Astrocyte (in vitro differentiated cells and primary cell): ENCODE measurements around the gene SLC25A20. TPM values are rescaled to one million over a fixed set of nuclear protein-coding genes. Genes with fewer than 3 reads are reported as not detected.

Experiments
- DNase-seq: peaks from one replicate; pipeline ENCODE4 v3.0.0-alpha.2; 2010; ENCODE audit warnings: low read depth
- FAIRE-seq: peaks from 2 replicates; lab custom pipeline; 2011; peaks lifted over from hg19 to GRCh38; lab: Jason Lieb, UNC
- H2AFZ ChIP-seq: 2 replicates; pipeline ENCODE4 v1.6.0; 2012; ENCODE audit warnings: low read depth, low read length, inconsistent platforms
- H3K27ac ChIP-seq: 2 replicates; pipeline ENCODE4 v1.5.1; 2011; ENCODE audit warnings: low read depth, low read length, inconsistent platforms
- H3K27me3 ChIP-seq: 2 replicates; pipeline ENCODE4 v1.6.0; 2011; ENCODE audit warnings: low read length, inconsistent platforms; ENCODE audit not compliant: insufficient read depth
- H3K36me3 ChIP-seq: 2 replicates; pipeline ENCODE4 v1.5.1; 2011; ENCODE audit warnings: low read length, inconsistent platforms; ENCODE audit not compliant: insufficient read depth
- H3K4me1 ChIP-seq: 2 replicates; pipeline ENCODE4 v1.5.1; 2011; ENCODE audit warnings: low read length, inconsistent platforms; ENCODE audit not compliant: insufficient read depth
- H3K4me2 ChIP-seq: 2 replicates; pipeline ENCODE4 v1.6.0; 2012; ENCODE audit warnings: low read length, inconsistent platforms
- H3K4me3 ChIP-seq: 2 replicates; pipeline ENCODE4 v1.5.1; 2011; ENCODE audit warnings: low read depth, mild to moderate bottlenecking, low read length, inconsistent platforms; ENCODE audit not compliant: insufficient read depth
- H3K79me2 ChIP-seq: 2 replicates; pipeline ENCODE4 v1.6.0; 2012; ENCODE audit warnings: mild to moderate bottlenecking, low read length, inconsistent platforms; ENCODE audit not compliant: insufficient read depth
- H3K9ac ChIP-seq: 2 replicates; pipeline ENCODE4 v1.6.0; 2012; ENCODE audit warnings: mild to moderate bottlenecking, low read length, inconsistent platforms
- H3K9me3 ChIP-seq: 2 replicates; pipeline ENCODE4 v1.5.1; 2012; ENCODE audit warnings: low read depth, mild to moderate bottlenecking, low read length, inconsistent platforms; ENCODE audit not compliant: insufficient read depth
- H4K20me1 ChIP-seq: 2 replicates; pipeline ENCODE4 v1.6.0; 2012; ENCODE audit warnings: low read length, inconsistent platforms; ENCODE audit not compliant: insufficient read depth
- H3K27ac Mint-ChIP-seq: one replicate; pipeline ENCODE4 v1.8.0; 2021; ENCODE audit warnings: mild to moderate bottlenecking, mixed read lengths; ENCODE audit not compliant: unreplicated experiment
- H3K27me3 Mint-ChIP-seq: one replicate; pipeline ENCODE4 v1.8.0; 2021; ENCODE audit warnings: low read depth, mixed read lengths; ENCODE audit not compliant: unreplicated experiment
- H3K36me3 Mint-ChIP-seq: one replicate; pipeline ENCODE4 v1.8.0; 2021; ENCODE audit warnings: low read depth, mixed read lengths; ENCODE audit not compliant: unreplicated experiment
- H3K4me1 Mint-ChIP-seq: one replicate; pipeline ENCODE4 v1.8.0; 2021; ENCODE audit warnings: low read depth, mixed read lengths; ENCODE audit not compliant: unreplicated experiment
- H3K4me3 Mint-ChIP-seq: one replicate; pipeline ENCODE4 v1.8.0; 2021; ENCODE audit warnings: mild to moderate bottlenecking, moderate library complexity, mixed read lengths; ENCODE audit not compliant: unreplicated experiment
- H3K9me3 Mint-ChIP-seq: one replicate; pipeline ENCODE4 v1.8.0; 2021; ENCODE audit warnings: mild to moderate bottlenecking, mixed read lengths; ENCODE audit not compliant: unreplicated experiment
- EZH2 ChIP-seq: IDR thresholded peaks from 2 replicates; pipeline ENCODE4 v1.6.1; 2012; ENCODE audit warnings: mild to moderate bottlenecking, low read length, inconsistent platforms; ENCODE audit not compliant: insufficient read depth
- total RNA-seq: library from RNA; stranded (reverse); gene quantifications from 2 replicates; pipeline ENCODE4 v1.2.1, GENCODE V29; 2021
- TF ChIP-seq, protein P1 (sequence below): IDR thresholded peaks from 2 replicates; pipeline ENCODE4 v1.5.1; 2011; ENCODE audit warnings: low read depth, mild to moderate bottlenecking, inconsistent platforms, low read length, moderate library complexity; ENCODE audit not compliant: insufficient read depth

SLC25A20 gene
- total RNA-seq, 1 donor from 2014 or later = 25.0 TPM

DNA sequence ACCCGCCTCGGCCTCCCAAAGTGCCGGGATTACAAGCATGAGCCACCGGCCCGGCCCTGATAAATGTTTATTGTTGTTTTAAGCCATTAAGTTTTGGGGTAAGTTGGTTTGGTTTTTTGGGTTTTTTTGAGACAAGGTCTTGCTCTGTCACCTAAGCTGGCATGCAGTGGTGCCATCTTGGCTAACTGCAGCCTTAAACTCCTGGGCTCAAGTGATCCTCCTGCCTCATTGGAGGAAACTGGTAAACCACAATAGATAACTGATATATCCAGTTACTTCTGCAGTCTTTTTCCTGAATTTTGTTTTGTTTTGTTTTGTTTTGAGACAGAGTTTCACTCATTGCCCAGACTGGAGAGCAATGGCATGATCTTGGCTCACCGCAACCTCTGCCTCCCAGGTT is 4.2 kb downstream of the SLC25A20 start:
- H3K4me2 ChIP-seq = no peak overlapping the region
- FAIRE-seq (no peak), DNase-seq (no peak)

DNA sequence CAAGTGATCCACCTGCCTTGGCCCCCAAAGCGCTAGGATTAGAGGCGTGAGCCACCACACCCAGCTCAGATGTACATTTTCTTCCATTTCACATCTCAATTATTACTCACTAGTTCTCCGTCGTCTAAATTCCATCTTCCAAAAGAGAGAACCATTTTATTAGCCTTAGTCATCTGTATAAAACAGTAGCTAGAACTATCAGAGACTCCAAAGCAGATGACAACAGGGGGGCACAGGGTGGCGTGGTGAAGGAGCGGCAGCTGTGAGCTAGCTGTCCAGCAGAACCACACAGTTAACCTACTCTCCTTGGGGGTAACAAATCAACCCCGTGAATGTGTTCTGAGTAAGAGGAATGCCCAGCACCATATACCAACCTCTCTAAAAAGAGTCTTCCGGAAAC is 7.1 kb downstream of the SLC25A20 start:
- no peaks in the 10 kb centered on the region for H4K20me1 ChIP-seq
- H3K9me3 ChIP-seq = no peaks in the 10 kb centered on the region
- H3K27ac ChIP-seq = no peak overlapping the region
- Mint-ChIP-seq H3K36me3 (peaks cover 10% of the 10 kb centered on the region), H3K27me3 (no peaks in the 10 kb centered on the region), H3K9me3 (no peaks in the 10 kb centered on the region), H3K4me3 (no peak overlapping the region), H3K4me1 (peaks cover under 1% of the 10 kb centered on the region), H3K27ac (no peak overlapping the region)
- TF ChIP-seq, protein P1, sequence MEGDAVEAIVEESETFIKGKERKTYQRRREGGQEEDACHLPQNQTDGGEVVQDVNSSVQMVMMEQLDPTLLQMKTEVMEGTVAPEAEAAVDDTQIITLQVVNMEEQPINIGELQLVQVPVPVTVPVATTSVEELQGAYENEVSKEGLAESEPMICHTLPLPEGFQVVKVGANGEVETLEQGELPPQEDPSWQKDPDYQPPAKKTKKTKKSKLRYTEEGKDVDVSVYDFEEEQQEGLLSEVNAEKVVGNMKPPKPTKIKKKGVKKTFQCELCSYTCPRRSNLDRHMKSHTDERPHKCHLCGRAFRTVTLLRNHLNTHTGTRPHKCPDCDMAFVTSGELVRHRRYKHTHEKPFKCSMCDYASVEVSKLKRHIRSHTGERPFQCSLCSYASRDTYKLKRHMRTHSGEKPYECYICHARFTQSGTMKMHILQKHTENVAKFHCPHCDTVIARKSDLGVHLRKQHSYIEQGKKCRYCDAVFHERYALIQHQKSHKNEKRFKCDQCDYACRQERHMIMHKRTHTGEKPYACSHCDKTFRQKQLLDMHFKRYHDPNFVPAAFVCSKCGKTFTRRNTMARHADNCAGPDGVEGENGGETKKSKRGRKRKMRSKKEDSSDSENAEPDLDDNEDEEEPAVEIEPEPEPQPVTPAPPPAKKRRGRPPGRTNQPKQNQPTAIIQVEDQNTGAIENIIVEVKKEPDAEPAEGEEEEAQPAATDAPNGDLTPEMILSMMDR = no peak
- TF ChIP-seq EZH2 = no peak
- no peak overlapping the region for H3K9ac ChIP-seq
- H3K27me3 ChIP-seq = no peaks in the 10 kb centered on the region
- H3K36me3 ChIP-seq = no peaks in the 10 kb centered on the region
- no peaks in the 10 kb centered on the region for H3K79me2 ChIP-seq
- no peak overlapping the region for H3K4me2 ChIP-seq
- FAIRE-seq (no peak), DNase-seq (no peak)
- no peak overlapping the region for H3K4me3 ChIP-seq
- no peaks in the 10 kb centered on the region for H3K4me1 ChIP-seq
- H2AFZ ChIP-seq = no peak overlapping the region

More for the DNA sequence above, 4.2 kb downstream of the SLC25A20 start:
- Mint-ChIP-seq H3K4me1 (peaks cover 13% of the 10 kb centered on the region), H3K36me3 (peaks cover 8% of the 10 kb centered on the region), H3K27me3 (no peaks in the 10 kb centered on the region), H3K27ac (no peak overlapping the region), H3K9me3 (no peaks in the 10 kb centered on the region), H3K4me3 (no peak overlapping the region)
- H4K20me1 ChIP-seq = no peaks in the 10 kb centered on the region
- no peak overlapping the region for H3K9ac ChIP-seq
- H3K27ac ChIP-seq = no peak overlapping the region
- H3K27me3 ChIP-seq = no peaks in the 10 kb centered on the region
- no peak overlapping the region for H2AFZ ChIP-seq
- no peak overlapping the region for H3K4me3 ChIP-seq
- H3K36me3 ChIP-seq = no peaks in the 10 kb centered on the region
- peaks cover 4% of the 10 kb centered on the region for H3K79me2 ChIP-seq
- no peak for TF ChIP-seq EZH2
- TF ChIP-seq, protein P1 = no peak
- H3K4me1 ChIP-seq = peaks cover 9% of the 10 kb centered on the region
- H3K9me3 ChIP-seq = no peaks in the 10 kb centered on the region

DNA sequence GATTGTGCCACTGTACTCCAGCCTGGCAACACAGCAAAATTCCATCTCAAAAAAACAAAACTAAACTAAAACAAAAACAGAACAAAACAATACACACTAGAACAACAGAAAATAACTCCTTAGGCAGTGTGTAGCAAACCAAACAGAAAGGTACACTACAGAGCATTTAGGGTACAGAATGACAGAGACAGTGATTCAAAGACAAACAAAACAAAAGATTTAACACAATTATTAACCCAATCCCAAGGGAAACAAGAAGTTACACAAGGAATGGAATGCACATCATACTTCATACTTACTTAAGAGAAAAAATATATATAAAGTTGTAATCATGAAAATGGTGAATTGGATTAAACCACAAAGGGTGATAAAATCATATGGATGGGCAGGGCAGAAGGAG is 12.9 kb downstream of the SLC25A20 start:
- Mint-ChIP-seq H3K27me3 (no peaks in the 10 kb centered on the region), H3K9me3 (no peaks in the 10 kb centered on the region), H3K4me3 (no peak overlapping the region), H3K36me3 (peaks cover 20% of the 10 kb centered on the region), H3K27ac (no peak overlapping the region), H3K4me1 (no peaks in the 10 kb centered on the region)
- H3K4me2 ChIP-seq = no peak overlapping the region
- H3K4me3 ChIP-seq = no peak overlapping the region
- H3K27me3 ChIP-seq = no peaks in the 10 kb centered on the region
- no peak for TF ChIP-seq EZH2
- TF ChIP-seq, protein P1 = no peak
- no peaks in the 10 kb centered on the region for H4K20me1 ChIP-seq
- no peak overlapping the region for H3K9ac ChIP-seq
- no peak overlapping the region for H2AFZ ChIP-seq
- no peaks in the 10 kb centered on the region for H3K79me2 ChIP-seq
- H3K36me3 ChIP-seq = no peaks in the 10 kb centered on the region
- no peaks in the 10 kb centered on the region for H3K9me3 ChIP-seq
- no peak for DNase-seq
- no peak for FAIRE-seq
- no peak overlapping the region for H3K27ac ChIP-seq
- H3K4me1 ChIP-seq = no peaks in the 10 kb centered on the region
